Measurements from ENCODE around the gene SLC7A9. TPM values are rescaled to one million over a fixed set of nuclear protein-coding genes. Genes with fewer than 3 reads are reported as not detected.

SLC7A9 gene
- total and polyA plus RNA-seq, 10 of the 15 experiments (the other 5 are each of a cell fraction or from before 2014, with no cell fraction given): 0.13 to 0.17 TPM; not detected in 8

GRCh38 chr19:32829345-32829896, 40.1 kb downstream of the SLC7A9 start:
- Histone ChIP-seq H3K4me1 (ENCODE audit: control insufficient read depth, insufficient read depth, low read length) (no peaks in the 10 kb centered on the region), H3K27ac (ENCODE audit: control insufficient read depth, insufficient read depth) (no peak overlapping the region), H3K27me3 (replicated peaks in 1 of 2; ENCODE audit: control insufficient read depth in 2 of 2, insufficient read depth in 2 of 2, low read length in 1 of 2) (no peaks in the 10 kb centered on the region), H3K36me3 (ENCODE audit: control insufficient read depth in 2 of 2, insufficient read depth in 2 of 2, low read length in 1 of 2) (no peaks in the 10 kb centered on the region), H3K9ac (ENCODE audit: control insufficient read depth, insufficient read depth, low read length) (no peak overlapping the region), H3K9me3 (replicated peaks; ENCODE audit: control insufficient read depth, insufficient read depth, low read length) (no peaks in the 10 kb centered on the region), H3K79me2 (ENCODE audit: control insufficient read depth, insufficient read depth, low read length) (no peaks in the 10 kb centered on the region), H2AFZ (ENCODE audit: control insufficient read depth, low read depth, low read length) (no peak overlapping the region), H3K4me3 (no peak overlapping the region), H4K20me1 (ENCODE audit: control insufficient read depth, insufficient read depth) (no peaks in the 10 kb centered on the region), H3K4me2 (ENCODE audit: control insufficient read depth, insufficient read depth) (no peak overlapping the region)
- no peak for FAIRE-seq
- intact Hi-C loops (cut with micrococcal nuclease; ENCODE audit: unreplicated experiment) (no loop called here), in situ Hi-C loops (cut with MboI) (no loop called here)
- ChIA-PET RAD21 (ENCODE audit: unreplicated experiment) (no interaction called here), POLR2A (no interaction called here), CTCF (interaction anchor here (1.7 kb wide), 1 partner anchor 10 kb away, joined by 3 read pairs; no protein-coding TSS in a partner anchor), SMC1A (ENCODE audit: uncharacterized antibody, unreplicated experiment) (interaction anchor here (0.8 kb wide), 1 partner anchor 260 kb away, joined by 4 read pairs; no protein-coding TSS in a partner anchor)
- DNase-seq (ENCODE audit: low read depth, low spot score): no peak
- ATAC-seq: no peak
- BruUV-seq (replicated peaks): no TSS peak
- 54% methylated on average over 10 of the region's 10 CpGs for WGBS (ENCODE audit: insufficient coverage, insufficient replicate concordance, low lambda C conversion rate, missing lambda C conversion rate)
- TF ChIP-seq NBN (IDR thresholded peaks at IDR 0.05) (no peak), MYC (IDR thresholded peaks at IDR 0.05; ENCODE audit: insufficient read depth, insufficient read length, insufficient replicate concordance, low read length, severe bottlenecking) (no peak), CHD4 (IDR thresholded peaks at IDR 0.05) (no peak), SREBF1 (IDR thresholded peaks at IDR 0.05; ENCODE audit: low read length) (no peak), SMC3 (IDR thresholded peaks at IDR 0.05; ENCODE audit: borderline replicate concordance, low read length) (no peak), POU2F2 (IDR thresholded peaks at IDR 0.05; ENCODE audit: borderline replicate concordance, low read depth, low read length) (no peak), MXI1 (IDR thresholded peaks at IDR 0.05; ENCODE audit: low read depth, low read length) (no peak), ZNF217 (IDR thresholded peaks at IDR 0.05) (no peak), TAF1 (IDR thresholded peaks at IDR 0.05; ENCODE audit: borderline replicate concordance, low read depth, low read length) (no peak)
